Panc1 (cell line): ENCODE measurements around the gene LMTK2. TPM values are rescaled to one million over a fixed set of nuclear protein-coding genes. Genes with fewer than 3 reads are reported as not detected.

Source experiments
- ATAC-seq: fragments of 200-7000 bp; cut with Tn5 transposase; 2 replicates; pipeline ENCODE4 v1.9.1; 2020; ENCODE audit warnings: mild to moderate bottlenecking, moderate library complexity
- BruUV-seq: library from RNA; stranded (reverse); fragments of 400-500 nt; replicated peaks from 2 replicates; lab custom pipeline; 2021; lab: Mats Ljungman, UMichigan
- CTCF ChIA-PET: fragments of 300-600 bp; sonication (Branson Sonifier 250); formaldehyde crosslinking; loops from one replicate; lab custom pipeline; 2022; ENCODE audit warnings: antibody characterized with exemption; lab: Charles Lee
- POLR2A ChIA-PET: fragments of 300-600 bp; sonication (Branson Sonifier 250); formaldehyde crosslinking; loops from one replicate; lab custom pipeline; 2022; ENCODE audit warnings: antibody characterized with exemption; lab: Charles Lee
- DNase-seq: peaks from one replicate; pipeline ENCODE4 v3.0.0-alpha.2; 2010; ENCODE audit warnings: low read depth, low spot score
- H3K27ac ChIP-seq: 2 replicates; pipeline ENCODE4 v1.5.1; 2011; ENCODE audit warnings: mild to moderate bottlenecking, low read length, inconsistent platforms
- H3K27me3 ChIP-seq: fragments of 200-500 bp; sonication (Bioruptor generic); 2 replicates; pipeline ENCODE4 v1.6.0; 2014; ENCODE audit warnings: low read length, inconsistent platforms; ENCODE audit not compliant: control insufficient read depth, insufficient read depth
- H3K36me3 ChIP-seq: fragments of 200-500 bp; sonication (Bioruptor generic); 2 replicates; pipeline ENCODE4 v1.5.1; 2014; ENCODE audit warnings: inconsistent platforms, mild to moderate bottlenecking, low read length, moderate library complexity; ENCODE audit not compliant: control insufficient read depth, insufficient read depth
- H3K4me1 ChIP-seq: 2 replicates; pipeline ENCODE4 v1.5.1; 2011; ENCODE audit warnings: inconsistent platforms, mild to moderate bottlenecking, low read length, moderate library complexity; ENCODE audit not compliant: control insufficient read depth, insufficient read depth
- H3K4me3 ChIP-seq, 2 experiments: 2 replicates each; pipeline ENCODE4 v1.5.1; 2011 to 2012; ENCODE audit warnings: low read depth in 2 of 2, low read length in 2 of 2, mild to moderate bottlenecking in 2 of 2, inconsistent platforms in 1 of 2, moderate library complexity in 1 of 2
- H3K9me3 ChIP-seq: fragments of 200-500 bp; sonication (Bioruptor generic); 2 replicates; pipeline ENCODE4 v1.5.1; 2014; ENCODE audit warnings: low read depth, mild to moderate bottlenecking, inconsistent platforms, low read length, moderate library complexity; ENCODE audit not compliant: control insufficient read depth, insufficient read depth
- CTCF ChIP-seq: fragments of 450-650 bp; IDR thresholded peaks from 2 replicates; pipeline ENCODE4 v1.5.1; 2017; ENCODE audit warnings: mild to moderate bottlenecking
- POLR2AphosphoS5 ChIP-seq: IDR thresholded peaks from 2 replicates; pipeline ENCODE4 v1.6.1; 2012; ENCODE audit warnings: mild to moderate bottlenecking, low read depth, low read length, moderate library complexity
- REST ChIP-seq, 2 experiments: IDR thresholded peaks; 2 replicates each; pipeline ENCODE4 v1.6.1; 2011 to 2012; ENCODE audit warnings: low read depth in 2 of 2, control low read depth in 1 of 2, low read length in 1 of 2, mild to moderate bottlenecking in 1 of 2, moderate library complexity in 1 of 2; ENCODE audit not compliant: insufficient read depth in 1 of 2
- SIN3A ChIP-seq: IDR thresholded peaks from 2 replicates; pipeline ENCODE4 v1.6.1; 2012; ENCODE audit warnings: low read depth, mild to moderate bottlenecking, low read length, moderate library complexity, borderline replicate concordance; ENCODE audit not compliant: insufficient read depth
- TCF7L2 ChIP-seq: IDR thresholded peaks from 2 replicates; pipeline ENCODE4 v1.6.1; 2011; ENCODE audit warnings: mild to moderate bottlenecking, low read depth, low read length, inconsistent platforms
- in situ Hi-C: cut with HindIII; loops from 2 replicates; pipeline ENCODE4 v1.10.0; 2016; ENCODE audit warnings: low sequenced_read_pairs, low pct_unique_long_range_greater_than_20kb
- intact Hi-C: fragments of 100-400 bp; cut with micrococcal nuclease; formaldehyde crosslinking; loops from one replicate; pipeline ENCODE4 v1.10.0; 2022; ENCODE audit not compliant: unreplicated experiment
- total RNA-seq: library from RNA; stranded (reverse); gene quantifications from one replicate; pipeline ENCODE4 v1.2.1, GENCODE V29; 2021; ENCODE audit not compliant: unreplicated experiment

LMTK2 gene
- total RNA-seq, 1 experiment from 2014 or later: 25.4 TPM

- BruUV-seq: no TSS peak
- Histone ChIP-seq H3K27me3 (peaks cover 4% of the 10 kb centered on the region; the same call in 1 of the 2 replicates), H3K4me3 (no peak overlapping the region), H3K4me1 (no peaks in the 10 kb centered on the region), H3K27ac (no peak overlapping the region), H3K9me3 (peaks cover 34% of the 10 kb centered on the region; the same call in 1 of the 2 replicates), H3K36me3 (no peaks in the 10 kb centered on the region)
- DNase-seq: no peak
- no peak for ATAC-seq
- in situ Hi-C loops (no loop called here), intact Hi-C loops (no loop called here)
- CTCF ChIA-PET: no interaction called here
- no peak for TF ChIP-seq TCF7L2
- TF ChIP-seq SIN3A: no peak
- TF ChIP-seq POLR2AphosphoS5: no peak
- TF ChIP-seq CTCF: no peak
- no peak for TF ChIP-seq REST (IDR thresholded peaks at IDR 0.05; ENCODE audit: insufficient read depth in 1 of 2, low read depth in 2 of 2, low read length in 1 of 2)
- POLR2A ChIA-PET: no interaction called here
These were observed 9.5 kb upstream of the LMTK2 start for GRCh38 chr7:98097042-98097645.

- no peak overlapping the region for H3K4me3 ChIP-seq
- no TSS peak for BruUV-seq
- no peaks in the 10 kb centered on the region for H3K4me1 ChIP-seq
- in situ Hi-C loops: no loop called here
- POLR2A ChIA-PET: no interaction called here
- DNase-seq (no peak), ATAC-seq (no peak)
- TF ChIP-seq TCF7L2 (no peak), SIN3A (no peak), CTCF (no peak)
- CTCF ChIA-PET: no interaction called here
- H3K9me3 ChIP-seq: peaks cover 34% of the 10 kb centered on the region; the same call in 1 of the 2 replicates
- no peaks in the 10 kb centered on the region for H3K27me3 ChIP-seq
- no peaks in the 10 kb centered on the region for H3K36me3 ChIP-seq
- intact Hi-C loops: loop anchor here (10.0 kb wide), 1 partner anchor 75 kb away; no protein-coding TSS in a partner anchor
- no peak overlapping the region for H3K27ac ChIP-seq
These were observed 6.6 kb upstream of the LMTK2 start for GRCh38 chr7:98100088-98100487.
